Measurements from ENCODE around the gene NCS1.

DNA sequence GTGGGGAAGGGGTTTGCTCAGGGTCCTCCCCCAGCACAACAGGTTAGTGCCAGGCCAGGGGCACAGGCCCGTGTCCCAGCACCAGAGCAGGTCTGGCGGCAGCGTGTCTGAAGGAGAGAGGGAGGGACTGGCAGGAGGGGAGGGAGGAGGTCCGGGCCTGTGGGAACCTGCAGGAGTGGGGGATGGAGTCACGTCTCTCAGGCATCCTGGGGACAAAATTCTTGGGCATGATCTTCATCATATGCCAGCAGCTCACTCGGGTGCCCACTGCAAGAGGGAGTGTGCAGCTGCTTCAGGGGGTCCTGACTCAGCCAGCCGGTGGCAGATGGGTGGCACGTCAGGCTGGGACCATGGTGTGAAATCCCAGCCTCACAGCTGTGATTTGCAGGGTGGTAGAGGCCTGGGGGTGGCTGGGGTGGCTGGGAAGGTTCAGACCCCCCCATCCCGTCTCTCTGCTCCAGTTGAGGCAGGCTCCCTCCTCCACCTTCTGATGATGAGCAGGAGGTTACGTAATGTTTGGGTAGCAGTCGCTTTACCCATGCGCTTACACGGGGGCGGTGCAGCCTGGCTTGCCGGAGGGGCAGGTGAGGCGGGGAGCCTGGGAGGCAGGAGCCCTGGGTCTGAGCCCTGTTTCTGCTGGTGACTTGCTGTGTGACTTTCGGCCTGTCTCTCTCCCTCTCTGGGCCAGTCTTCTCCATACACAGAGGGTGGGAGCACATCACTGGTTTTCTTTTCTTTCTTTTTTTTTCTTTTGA is 40.5 kb downstream of the NCS1 start:
- no peak for TF ChIP-seq GATA2 (IDR thresholded peaks at IDR 0.05; ENCODE audit: low read depth, low read length)
- no peak for TF ChIP-seq GATA3 (IDR thresholded peaks at IDR 0.05; ENCODE audit: low read depth, low read length)

Data from SH-SY5Y (cell line).